Osteoblast (primary cell): ENCODE results near the gene SIPA1L3. TPM values are rescaled to one million over a fixed set of nuclear protein-coding genes. Genes with fewer than 3 reads are reported as not detected.

Source experiments
- DNase-seq: peaks from one replicate; pipeline ENCODE4 v3.0.0; 2011; ENCODE audit warnings: low spot score, mixed read lengths; ENCODE audit not compliant: insufficient read length; ENCODE audit errors: missing footprints
- H2AFZ ChIP-seq: 2 replicates; pipeline ENCODE4 v1.6.0; 2011; ENCODE audit warnings: mild to moderate bottlenecking, low read length
- H3K27ac ChIP-seq: 2 replicates; pipeline ENCODE4 v1.5.1; 2011; ENCODE audit warnings: mild to moderate bottlenecking, low read depth, low read length, moderate library complexity
- H3K27me3 ChIP-seq: 2 replicates; pipeline ENCODE4 v1.6.0; 2012; ENCODE audit warnings: mild to moderate bottlenecking, control low read depth, inconsistent platforms, low read length, moderate library complexity; ENCODE audit not compliant: insufficient read depth
- H3K36me3 ChIP-seq: 2 replicates; pipeline ENCODE4 v1.5.1; 2011; ENCODE audit warnings: mild to moderate bottlenecking, low read length, control low read depth, moderate library complexity; ENCODE audit not compliant: insufficient read depth
- H3K4me1 ChIP-seq: 2 replicates; pipeline ENCODE4 v1.5.1; 2011; ENCODE audit warnings: mild to moderate bottlenecking, low read length, control low read depth, moderate library complexity; ENCODE audit not compliant: insufficient read depth
- H3K4me2 ChIP-seq: 2 replicates; pipeline ENCODE4 v1.6.0; 2011; ENCODE audit warnings: mild to moderate bottlenecking, low read length; ENCODE audit not compliant: insufficient read depth
- H3K4me3 ChIP-seq: fragments of 200-600 bp; sonication (generic); 3 replicates; pipeline ENCODE4 v1.5.1; 2012; ENCODE audit warnings: mild to moderate bottlenecking, low read length, inconsistent platforms; ENCODE audit not compliant: insufficient read depth
- H3K79me2 ChIP-seq: 2 replicates; pipeline ENCODE4 v1.6.0; 2012; ENCODE audit warnings: mild to moderate bottlenecking, low read length, control low read depth, inconsistent platforms; ENCODE audit not compliant: insufficient read depth
- H3K9me3 ChIP-seq: 2 replicates; pipeline ENCODE4 v1.5.1; 2011; ENCODE audit warnings: low read depth, low read length, control low read depth
- H4K20me1 ChIP-seq: 2 replicates; pipeline ENCODE4 v1.6.0; 2012; ENCODE audit warnings: mild to moderate bottlenecking, low read length, control low read depth; ENCODE audit not compliant: insufficient read depth
- CTCF ChIP-seq: IDR thresholded peaks from 2 replicates; pipeline ENCODE4 v1.5.1; 2011; ENCODE audit warnings: mild to moderate bottlenecking, low read depth, low read length, moderate library complexity; ENCODE audit errors: extremely low read depth
- total RNA-seq: library from RNA; depleted of rRNA; stranded (reverse); fragments of >200 nt; gene quantifications from 2 replicates; pipeline ENCODE4 v1.2.3, GENCODE V29; 2012

Gene SIPA1L3
- total RNA-seq, 1 donor, result 17.4 TPM

GRCh38 chr19:37869766-37870340 lies 37.2 kb upstream of the SIPA1L3 start:
- DNase-seq, result no peak
- H3K79me2 ChIP-seq, result no peaks in the 10 kb centered on the region
- H4K20me1 ChIP-seq, result no peaks in the 10 kb centered on the region
- H3K27me3 ChIP-seq, result no peaks in the 10 kb centered on the region
- no peak overlapping the region for H3K4me2 ChIP-seq
- no peak overlapping the region for H2AFZ ChIP-seq
- no peaks in the 10 kb centered on the region for H3K4me1 ChIP-seq
- no peak overlapping the region for H3K27ac ChIP-seq
- no peak for TF ChIP-seq CTCF
- H3K36me3 ChIP-seq, result no peaks in the 10 kb centered on the region
- no peak overlapping the region for H3K4me3 ChIP-seq
- H3K9me3 ChIP-seq, result no peaks in the 10 kb centered on the region

GRCh38 chr19:37872383-37872782 lies 34.6 kb upstream of the SIPA1L3 start:
- Histone ChIP-seq H2AFZ (no peak overlapping the region), H3K9me3 (no peaks in the 10 kb centered on the region), H3K27ac (no peak overlapping the region), H3K4me1 (no peaks in the 10 kb centered on the region), H3K4me3 (no peak overlapping the region), H3K79me2 (no peaks in the 10 kb centered on the region), H3K36me3 (no peaks in the 10 kb centered on the region), H3K27me3 (no peaks in the 10 kb centered on the region), H3K4me2 (no peak overlapping the region), H4K20me1 (no peaks in the 10 kb centered on the region)
- peak; percentile 57 for DNase-seq
- no peak for TF ChIP-seq CTCF

- no peaks in the 10 kb centered on the region for H3K36me3 ChIP-seq
- no peak for TF ChIP-seq CTCF
- H3K79me2 ChIP-seq, result no peaks in the 10 kb centered on the region
- H3K27ac ChIP-seq, result no peak overlapping the region
- no peaks in the 10 kb centered on the region for H3K9me3 ChIP-seq
- H4K20me1 ChIP-seq, result no peaks in the 10 kb centered on the region
- DNase-seq, result no peak
- no peak overlapping the region for H2AFZ ChIP-seq
- no peak overlapping the region for H3K4me2 ChIP-seq
- no peaks in the 10 kb centered on the region for H3K27me3 ChIP-seq
- no peaks in the 10 kb centered on the region for H3K4me1 ChIP-seq
- H3K4me3 ChIP-seq, result no peak overlapping the region
Measured at GRCh38 chr19:37874784-37875183, 32.2 kb upstream of the SIPA1L3 start.

- Histone ChIP-seq H3K27ac (no peak overlapping the region), H4K20me1 (no peaks in the 10 kb centered on the region), H3K4me1 (no peaks in the 10 kb centered on the region), H3K79me2 (no peaks in the 10 kb centered on the region), H3K36me3 (no peaks in the 10 kb centered on the region), H3K4me3 (no peak overlapping the region), H2AFZ (no peak overlapping the region), H3K27me3 (no peaks in the 10 kb centered on the region), H3K4me2 (no peak overlapping the region), H3K9me3 (no peaks in the 10 kb centered on the region)
- no peak for TF ChIP-seq CTCF
- DNase-seq, result no peak
Measured at GRCh38 chr19:37876032-37876431, 31.0 kb upstream of the SIPA1L3 start.
